GM21576 (cell line): ENCODE measurements around the gene POLR3E.

ENCODE experiments used
- ATAC-seq: cut with Tn5 transposase; IDR thresholded peaks from one replicate; pipeline ENCODE4 v1.9.1; 2021; ENCODE audit warnings: mild to moderate bottlenecking, moderate library complexity; ENCODE audit not compliant: unreplicated experiment

Gene POLR3E

DNA sequence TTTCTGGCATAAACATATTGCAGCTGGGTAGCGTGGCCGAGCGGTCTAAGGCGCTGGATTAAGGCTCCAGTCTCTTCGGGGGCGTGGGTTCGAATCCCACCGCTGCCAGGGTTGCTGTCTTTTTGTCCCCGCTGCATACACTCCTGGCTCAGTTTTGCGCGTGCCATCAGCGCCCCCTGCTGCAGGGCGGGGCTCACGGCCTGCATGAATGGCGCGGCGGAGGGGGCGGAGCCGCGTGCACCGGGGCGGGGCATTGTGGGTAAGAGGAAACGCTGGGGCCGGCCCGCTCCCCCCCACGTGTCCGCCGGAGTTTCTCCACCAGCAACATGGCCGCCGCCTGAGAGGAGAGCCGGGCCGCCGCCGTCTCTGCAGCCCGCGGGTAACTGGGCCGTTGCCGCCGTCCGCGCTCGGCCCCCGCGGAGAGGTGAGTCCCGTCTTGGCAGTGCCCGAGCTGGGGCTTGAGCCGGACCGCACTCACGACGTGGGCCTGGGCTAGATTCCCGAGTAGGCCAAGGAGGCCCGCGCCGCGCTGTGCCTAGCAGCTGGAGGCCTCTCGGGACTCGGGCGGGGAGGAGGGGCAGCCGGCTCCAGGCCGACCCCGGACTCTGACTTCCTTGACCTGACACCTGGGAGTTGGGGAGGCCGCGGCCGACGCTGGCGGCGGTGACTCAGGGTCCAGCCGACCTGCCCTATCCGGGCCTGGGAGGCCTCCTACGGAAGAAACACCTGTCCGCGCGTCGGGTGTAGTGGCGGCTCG is at the start of gene POLR3E:
Gene POLR3E (plus strand): TSS at position 296 of the 757 bp plus-strand sequence. CDS start 5,560 bp downstream, outside the sequence.
- peak; percentile 77 for ATAC-seq

DNA sequence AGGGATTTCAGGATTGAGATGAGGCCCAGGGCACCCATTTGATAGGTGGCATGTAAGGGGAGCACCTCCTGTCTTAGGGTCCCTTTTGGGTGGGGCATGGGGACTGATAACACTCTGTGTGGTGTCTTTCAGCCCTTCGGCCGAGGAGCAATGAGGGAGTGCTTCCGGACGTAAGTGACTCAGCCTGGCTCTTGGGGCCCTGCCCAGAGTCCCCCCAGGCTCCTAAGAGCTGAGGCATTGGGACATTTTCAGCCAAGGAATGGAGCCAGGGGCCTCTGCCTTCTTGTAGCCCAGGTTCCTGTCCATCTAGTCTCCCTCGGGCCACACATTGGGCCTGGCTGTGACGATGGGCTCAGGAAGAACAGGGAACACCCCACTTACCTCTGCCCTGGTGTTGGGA is 46.7 kb upstream of the POLR3E start:
- ATAC-seq: no peak

- no peak for ATAC-seq
Observed at GRCh38 chr16:22252317-22252716, 44.9 kb upstream of the POLR3E start.

- no peak for ATAC-seq
Observed at GRCh38 chr16:22253272-22253671, 43.9 kb upstream of the POLR3E start.

GRCh38 chr16:22255335-22255734 is 41.9 kb upstream of the POLR3E start:
- ATAC-seq: no peak

DNA sequence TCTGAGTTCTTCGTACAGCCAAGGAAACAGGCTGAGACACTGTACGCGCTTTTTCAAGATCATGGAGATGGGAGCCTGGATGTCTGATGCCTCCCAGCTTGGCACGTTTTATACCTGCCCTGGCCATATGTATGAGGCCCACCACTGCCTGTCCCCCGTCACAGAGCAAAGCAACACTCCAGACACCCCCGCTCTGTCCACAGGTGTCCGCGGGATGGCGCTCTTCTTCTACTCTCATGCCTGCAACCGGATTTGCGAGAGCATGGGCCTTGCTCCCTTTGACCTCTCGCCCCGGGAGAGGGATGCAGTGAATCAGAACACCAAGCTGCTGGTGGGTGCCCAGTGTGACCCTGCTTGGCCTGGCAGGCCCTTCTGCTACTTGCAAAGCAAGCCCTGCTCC is 39.8 kb upstream of the POLR3E start:
- no peak for ATAC-seq

DNA sequence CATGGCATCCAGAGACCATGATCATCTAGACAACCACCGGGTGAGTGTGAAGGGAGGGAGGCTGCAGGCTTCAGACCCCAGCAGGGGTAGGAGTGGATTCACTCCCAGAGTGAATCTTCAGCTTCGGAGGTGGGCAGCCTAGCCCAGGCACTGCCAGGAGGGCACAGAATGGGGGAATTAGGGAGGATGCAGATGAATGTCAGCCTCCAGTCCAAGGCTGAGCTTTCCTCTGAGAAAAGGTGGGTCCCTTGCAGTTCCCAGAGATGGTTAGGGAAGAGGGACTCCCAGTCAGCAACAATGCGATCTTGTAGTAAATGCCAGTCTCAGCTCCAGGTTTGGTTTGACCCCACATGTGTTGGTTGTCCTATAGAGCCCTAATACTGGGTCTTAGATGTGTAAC is 36.7 kb upstream of the POLR3E start:
- ATAC-seq: no peak

- no peak for ATAC-seq
Observed at GRCh38 chr16:22262460-22262859, 34.7 kb upstream of the POLR3E start.

GRCh38 chr16:22264786-22265185 is 32.4 kb upstream of the POLR3E start:
- no peak for ATAC-seq

GRCh38 chr16:22265351-22265750 is 31.9 kb upstream of the POLR3E start:
- ATAC-seq: no peak

DNA sequence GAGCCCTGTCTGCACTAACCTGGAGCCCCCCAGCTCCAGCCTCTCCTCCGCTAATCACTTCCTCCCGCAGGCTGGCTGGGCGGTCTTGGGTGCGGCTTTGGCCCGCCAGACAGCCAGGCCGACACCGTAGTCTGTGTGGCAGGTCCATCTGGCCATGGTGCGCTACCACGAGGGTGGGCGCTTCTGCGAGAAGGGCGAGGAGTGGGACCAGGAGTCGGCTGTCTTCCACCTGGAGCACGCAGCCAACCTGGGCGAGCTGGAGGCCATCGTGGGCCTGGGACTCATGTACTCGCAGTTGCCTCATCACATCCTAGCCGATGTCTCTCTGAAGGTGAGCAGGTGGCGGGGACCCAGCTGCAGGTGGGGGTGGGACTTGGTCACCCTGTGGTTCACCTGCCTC is 30.7 kb upstream of the POLR3E start:
- ATAC-seq: no peak

DNA sequence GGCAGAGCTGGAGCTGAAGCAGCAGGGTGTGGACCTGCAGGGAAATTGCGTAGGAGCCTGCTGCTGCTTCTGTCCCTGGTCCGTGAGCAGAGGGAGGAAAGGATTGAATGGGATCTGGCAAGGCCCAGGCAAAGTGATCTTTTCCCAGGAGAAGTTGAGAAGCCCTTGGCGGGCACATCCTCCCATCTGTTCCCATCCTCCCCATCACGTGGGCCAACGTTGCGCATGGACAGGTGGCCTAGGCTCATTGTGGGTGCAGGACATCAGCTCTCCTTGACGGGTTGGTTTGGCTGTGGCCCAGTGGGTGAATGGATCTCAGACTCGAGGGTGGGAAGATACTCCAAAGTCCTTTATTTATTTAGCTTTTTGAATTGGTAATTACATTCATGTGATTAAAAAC is 29.4 kb upstream of the POLR3E start:
- no peak for ATAC-seq

- ATAC-seq: no peak
Observed at GRCh38 chr16:22270525-22270924, 26.7 kb upstream of the POLR3E start.

- ATAC-seq: no peak
Observed at GRCh38 chr16:22272870-22273650, 24.1 kb upstream of the POLR3E start.

GRCh38 chr16:22274916-22275315 is 22.3 kb upstream of the POLR3E start:
- no peak for ATAC-seq

GRCh38 chr16:22278441-22279230 is 18.6 kb upstream of the POLR3E start:
- no peak for ATAC-seq

DNA sequence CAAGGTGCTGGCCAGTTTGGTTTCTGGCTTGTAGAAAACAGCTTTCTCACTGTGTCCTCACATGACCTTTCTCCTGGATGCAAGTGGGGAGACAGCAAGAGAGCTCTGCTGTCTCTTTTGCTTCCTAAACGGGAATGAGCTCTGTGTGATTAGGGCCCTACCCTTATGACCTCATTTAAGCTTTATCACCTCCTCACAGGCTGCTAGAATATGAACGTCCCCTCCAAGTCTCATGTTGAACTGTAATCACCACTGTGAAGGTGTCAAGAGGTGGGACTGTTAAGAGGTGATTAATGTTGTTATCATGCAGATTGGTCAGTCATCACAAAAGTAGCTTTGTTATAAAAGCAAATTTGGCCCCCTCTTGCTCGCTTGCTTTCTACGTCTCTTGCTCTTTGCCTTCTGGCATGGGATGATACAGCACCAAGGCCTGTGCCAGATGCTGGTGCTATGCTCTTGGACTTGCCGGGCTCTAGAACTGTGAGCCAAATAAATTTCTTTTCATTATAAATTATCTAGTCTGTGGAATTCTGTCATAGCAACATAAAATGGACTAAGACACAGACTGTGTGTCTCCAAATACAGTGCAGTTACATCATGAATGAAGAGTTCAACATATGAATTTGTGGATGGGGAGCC is 14.8 kb upstream of the POLR3E start:
- ATAC-seq: no peak

DNA sequence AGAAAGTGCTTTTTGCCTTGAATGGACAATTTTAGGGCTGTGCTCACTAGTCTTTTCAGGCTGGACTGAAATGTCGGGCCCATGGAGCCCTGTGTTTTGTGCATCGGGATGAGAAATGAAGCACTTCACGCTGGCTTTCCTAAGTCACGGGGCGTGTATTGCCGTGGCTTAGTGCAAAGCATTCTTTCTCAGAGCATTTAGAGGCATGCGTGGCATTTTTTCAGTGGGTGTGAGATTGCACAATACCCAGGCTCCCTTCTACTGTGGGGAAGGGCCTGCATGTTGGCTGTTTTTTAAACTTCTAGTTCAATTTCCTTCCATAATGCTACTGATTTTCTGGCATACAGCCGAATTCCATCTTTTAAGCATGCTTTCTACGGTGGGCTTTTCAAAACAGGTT is 12.6 kb upstream of the POLR3E start:
- no peak for ATAC-seq

- ATAC-seq: no peak
Observed at GRCh38 chr16:22285080-22285479, 12.1 kb upstream of the POLR3E start.

DNA sequence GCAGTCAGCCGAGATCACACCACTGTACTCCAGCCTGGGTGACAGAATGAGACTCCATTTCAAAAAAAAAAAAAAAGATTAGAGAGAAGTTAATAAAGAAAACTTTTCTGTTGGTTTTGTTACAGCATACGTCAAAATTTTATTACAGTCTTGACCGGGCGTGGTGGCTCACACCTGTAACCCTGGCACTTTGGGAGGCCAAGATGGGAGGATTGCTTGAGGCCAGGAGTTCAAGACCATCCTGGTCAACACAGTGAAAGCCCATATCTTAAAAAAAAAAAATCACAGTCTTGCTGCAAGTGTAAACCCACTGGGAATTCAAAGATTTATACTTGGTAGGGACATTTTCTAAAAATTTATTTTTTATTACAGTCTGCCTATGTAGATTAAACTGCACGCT is 6.2 kb upstream of the POLR3E start:
- ATAC-seq: no peak

- no peak for ATAC-seq
Observed at GRCh38 chr16:22291860-22292318, 5.3 kb upstream of the POLR3E start.
